Measurements from ENCODE around the gene GPS1.

The GPS1 gene

DNA sequence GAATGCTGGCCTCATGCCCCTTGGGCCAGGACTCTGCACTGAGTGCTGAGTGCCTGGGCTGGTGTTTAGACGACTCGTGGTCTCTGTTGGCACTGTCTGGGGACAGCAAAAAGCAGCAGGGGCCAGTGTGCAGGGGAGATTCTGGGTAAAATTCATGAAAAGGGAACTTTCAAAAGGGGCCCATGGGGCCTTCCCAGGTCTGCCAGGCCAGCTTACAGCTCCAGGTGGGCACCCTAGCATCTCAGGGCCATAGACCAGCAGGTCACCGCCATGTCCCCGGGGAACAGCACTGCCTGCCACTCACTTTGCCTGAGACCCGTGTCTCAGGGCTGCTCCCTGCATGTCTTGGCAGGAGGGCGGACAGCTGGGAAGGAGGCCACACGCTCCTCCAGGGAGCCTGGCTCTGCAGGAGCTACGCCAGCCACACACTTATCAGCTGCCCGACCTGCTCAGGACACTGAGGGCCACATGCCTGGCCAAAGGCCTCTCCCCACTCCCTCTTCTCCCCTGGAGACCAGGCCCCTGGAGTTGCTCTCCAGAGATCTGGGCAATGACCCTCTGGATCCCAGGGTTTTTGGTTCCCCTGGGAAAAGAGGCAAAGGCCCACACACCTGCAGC lies 55.1 kb downstream of the GPS1 start:
- no peak for DNase-seq

All from activated T-cell treated with anti-CD3 and anti-CD28 coated beads, Interleukin-2, amount 50 U/mL, for 48 hours (primary cell).